PC-9 (cell line): ENCODE measurements around the gene LEFTY2. TPM values are rescaled to one million over a fixed set of nuclear protein-coding genes. Genes with fewer than 3 reads are reported as not detected.

Source experiments
- BruUV-seq: library from RNA; stranded (reverse); fragments of 400-500 nt; replicated peaks from 2 replicates; lab custom pipeline; 2021; lab: Mats Ljungman, UMichigan
- CTCF ChIA-PET: fragments of 300-600 bp; sonication (Branson Sonifier 250); formaldehyde crosslinking; loops from one replicate; lab custom pipeline; 2022; ENCODE audit warnings: antibody characterized with exemption; lab: Charles Lee
- POLR2A ChIA-PET: fragments of 300-600 bp; sonication (Branson Sonifier 250); formaldehyde crosslinking; loops from one replicate; lab custom pipeline; 2022; ENCODE audit warnings: antibody characterized with exemption; ENCODE audit not compliant: unreplicated experiment; lab: Charles Lee
- DNase-seq, 2 experiments: peaks; one replicate each; pipeline versions ENCODE4 v3.0.0 to v3.0.0-alpha.2; 2015 to 2022; ENCODE audit warnings: mixed read lengths in 1 of 2
- H2AFZ ChIP-seq: fragments of 200-600 bp; sonication (generic); 2 replicates; pipeline ENCODE4 v1.8.1; 2017; ENCODE audit warnings: antibody characterized with exemption
- H3F3A ChIP-seq: fragments of 200-600 bp; sonication (generic); 2 replicates; pipeline ENCODE4 v1.8.1; 2017; ENCODE audit warnings: antibody characterized with exemption, mild to moderate bottlenecking, low read depth; ENCODE audit not compliant: insufficient read depth
- H3K27ac ChIP-seq: fragments of 200-600 bp; sonication (generic); 2 replicates; pipeline ENCODE4 v1.6.1; 2016; ENCODE audit warnings: mixed run types
- H3K27me3 ChIP-seq: fragments of 200-600 bp; sonication (generic); 2 replicates; pipeline ENCODE4 v1.6.1; 2016; ENCODE audit warnings: low read depth, mixed run types; ENCODE audit not compliant: insufficient read depth
- H3K36me3 ChIP-seq: fragments of 200-600 bp; sonication (generic); 2 replicates; pipeline ENCODE4 v1.6.1; 2016; ENCODE audit warnings: low read depth, mixed run types
- H3K4me1 ChIP-seq: fragments of 200-600 bp; sonication (generic); replicated peaks from 2 replicates; pipeline ENCODE4 v1.6.1; 2016; ENCODE audit warnings: mixed run types; ENCODE audit not compliant: insufficient read depth
- H3K4me2 ChIP-seq: fragments of 200-600 bp; sonication (generic); 2 replicates; pipeline ENCODE4 v1.6.1; 2017; ENCODE audit warnings: mixed run types
- H3K4me3 ChIP-seq: fragments of 200-600 bp; sonication (generic); 2 replicates; pipeline ENCODE4 v1.6.1; 2016; ENCODE audit warnings: mixed run types
- H3K79me2 ChIP-seq: fragments of 200-600 bp; sonication (generic); 2 replicates; pipeline ENCODE4 v1.6.1; 2017; ENCODE audit warnings: low read depth, mixed run types
- H3K9me2 ChIP-seq: fragments of 200-600 bp; sonication (generic); 2 replicates; pipeline ENCODE4 v1.8.1; 2017; ENCODE audit warnings: mild to moderate bottlenecking; ENCODE audit not compliant: insufficient read depth
- H3K9me3 ChIP-seq: fragments of 200-600 bp; sonication (generic); 2 replicates; pipeline ENCODE4 v1.8.1; 2016; ENCODE audit warnings: low read depth; ENCODE audit not compliant: insufficient read depth
- H4K20me1 ChIP-seq: fragments of 200-600 bp; sonication (generic); 2 replicates; pipeline ENCODE4 v1.8.1; 2017; ENCODE audit not compliant: insufficient read depth
- EZH2 ChIP-seq: fragments of 200-600 bp; sonication (generic); IDR thresholded peaks from 2 replicates; pipeline ENCODE4 v1.8.0; 2017; ENCODE audit warnings: antibody characterized with exemption, low read depth
- intact Hi-C: fragments of 100-400 bp; cut with micrococcal nuclease; formaldehyde crosslinking; loops from one replicate; pipeline ENCODE4 v1.10.0; 2022; ENCODE audit not compliant: unreplicated experiment
- total RNA-seq: library from RNA; stranded (reverse); gene quantifications from 2 replicates; pipeline ENCODE4 v1.2.3, GENCODE V29; 2021
- TF ChIP-seq, protein P1 (sequence below): fragments of 200-600 bp; sonication (generic); conservative IDR thresholded peaks from 2 replicates; pipeline ENCODE4 v1.6.1; 2017; ENCODE audit warnings: mixed run types, antibody characterized with exemption, mild to moderate bottlenecking, moderate library complexity

Gene LEFTY2
- total RNA-seq, 1 experiment from 2014 or later: not detected

DNA sequence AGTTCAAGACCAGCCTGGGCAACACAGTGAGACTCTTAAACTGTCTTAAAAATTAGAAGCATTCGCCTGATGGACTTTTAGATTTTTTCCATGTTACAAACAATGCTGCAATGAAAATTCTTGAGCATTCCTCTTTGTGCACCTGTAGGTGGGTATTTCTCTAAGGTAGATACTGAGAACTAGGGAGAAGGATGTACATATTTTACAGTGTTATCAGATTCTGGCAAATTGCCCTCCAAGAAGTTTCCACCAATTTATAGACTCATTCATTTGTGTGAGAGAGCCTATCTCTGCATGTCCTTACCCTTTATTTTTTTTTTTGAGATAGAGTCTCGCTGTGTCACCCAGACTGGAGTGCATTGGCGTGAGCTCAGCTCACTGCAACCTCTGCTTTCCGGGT is 12.3 kb upstream of the LEFTY2 start:
- DNase-seq: peak in 1 of 2 experiments; percentile 51
- no peaks in the 10 kb centered on the region for H3K4me1 ChIP-seq
- H3K79me2 ChIP-seq: no peaks in the 10 kb centered on the region
- no peaks in the 10 kb centered on the region for H3K9me3 ChIP-seq
- no TSS peak for BruUV-seq
- H4K20me1 ChIP-seq: no peaks in the 10 kb centered on the region
- TF ChIP-seq EZH2: no peak
- TF ChIP-seq, protein P1, sequence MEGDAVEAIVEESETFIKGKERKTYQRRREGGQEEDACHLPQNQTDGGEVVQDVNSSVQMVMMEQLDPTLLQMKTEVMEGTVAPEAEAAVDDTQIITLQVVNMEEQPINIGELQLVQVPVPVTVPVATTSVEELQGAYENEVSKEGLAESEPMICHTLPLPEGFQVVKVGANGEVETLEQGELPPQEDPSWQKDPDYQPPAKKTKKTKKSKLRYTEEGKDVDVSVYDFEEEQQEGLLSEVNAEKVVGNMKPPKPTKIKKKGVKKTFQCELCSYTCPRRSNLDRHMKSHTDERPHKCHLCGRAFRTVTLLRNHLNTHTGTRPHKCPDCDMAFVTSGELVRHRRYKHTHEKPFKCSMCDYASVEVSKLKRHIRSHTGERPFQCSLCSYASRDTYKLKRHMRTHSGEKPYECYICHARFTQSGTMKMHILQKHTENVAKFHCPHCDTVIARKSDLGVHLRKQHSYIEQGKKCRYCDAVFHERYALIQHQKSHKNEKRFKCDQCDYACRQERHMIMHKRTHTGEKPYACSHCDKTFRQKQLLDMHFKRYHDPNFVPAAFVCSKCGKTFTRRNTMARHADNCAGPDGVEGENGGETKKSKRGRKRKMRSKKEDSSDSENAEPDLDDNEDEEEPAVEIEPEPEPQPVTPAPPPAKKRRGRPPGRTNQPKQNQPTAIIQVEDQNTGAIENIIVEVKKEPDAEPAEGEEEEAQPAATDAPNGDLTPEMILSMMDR: no peak
- H3K9me2 ChIP-seq: no peaks in the 10 kb centered on the region
- 0 out of 2 replicates have a peak, but pooled peaks cover 6% of the 10 kb centered on the region for H3F3A ChIP-seq
- ChIA-PET CTCF (no interaction called here), POLR2A (no interaction called here)
- intact Hi-C loops: no loop called here
- H3K27me3 ChIP-seq: no peaks in the 10 kb centered on the region
- no peak overlapping the region for H3K4me3 ChIP-seq
- no peak overlapping the region for H3K27ac ChIP-seq
- no peaks in the 10 kb centered on the region for H3K36me3 ChIP-seq
- no peak overlapping the region for H3K4me2 ChIP-seq
- no peak overlapping the region for H2AFZ ChIP-seq

DNA sequence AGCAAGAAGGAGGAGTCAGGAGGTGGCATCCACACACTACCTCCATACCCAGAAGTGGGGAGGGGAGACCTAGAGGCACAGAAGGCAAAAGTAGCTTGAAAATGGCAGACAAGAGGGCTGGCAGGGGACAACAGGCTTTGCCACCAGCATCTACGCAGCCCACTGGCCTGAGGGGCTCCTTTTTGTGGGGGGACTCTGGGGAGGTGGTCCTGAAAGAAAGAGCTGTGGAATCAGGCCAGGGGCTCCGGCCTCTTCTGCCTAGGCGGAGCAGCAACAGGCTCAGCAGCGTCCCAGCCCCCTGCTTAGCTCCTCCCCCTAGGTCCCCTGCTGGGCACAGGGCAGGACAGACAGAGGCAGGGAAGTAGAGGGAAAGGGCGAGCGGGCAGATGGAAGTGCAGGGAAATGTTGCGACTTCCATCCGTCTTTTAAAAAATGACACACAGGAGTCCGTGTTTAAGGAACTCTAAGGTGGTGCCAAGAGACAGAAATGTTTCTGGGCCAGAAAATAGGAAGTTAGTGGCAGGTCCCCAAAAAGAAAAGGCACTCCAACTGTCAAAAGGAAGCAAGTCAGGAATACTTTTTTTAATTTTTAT is 10.0 kb upstream of the LEFTY2 start:
- Histone ChIP-seq H2AFZ (no peak overlapping the region), H3K4me1 (no peaks in the 10 kb centered on the region), H3K9me3 (no peaks in the 10 kb centered on the region), H3K27ac (no peak overlapping the region), H3K36me3 (no peaks in the 10 kb centered on the region), H4K20me1 (no peaks in the 10 kb centered on the region), H3K79me2 (no peaks in the 10 kb centered on the region), H3F3A (0 out of 2 replicates have a peak, but pooled peaks cover 6% of the 10 kb centered on the region), H3K4me2 (no peak overlapping the region), H3K27me3 (0 out of 2 replicates have a peak, but pooled peaks cover 2% of the 10 kb centered on the region), H3K9me2 (no peaks in the 10 kb centered on the region), H3K4me3 (no peak overlapping the region)
- no TSS peak for BruUV-seq
- TF ChIP-seq, protein P1: no peak
- TF ChIP-seq EZH2: no peak
- intact Hi-C loops: no loop called here
- CTCF ChIA-PET: interaction anchor here (0.7 kb wide), 1 partner anchor 117 kb away, joined by 3 read pairs; no protein-coding TSS in a partner anchor
- POLR2A ChIA-PET: no interaction called here
- DNase-seq: no peak

DNA sequence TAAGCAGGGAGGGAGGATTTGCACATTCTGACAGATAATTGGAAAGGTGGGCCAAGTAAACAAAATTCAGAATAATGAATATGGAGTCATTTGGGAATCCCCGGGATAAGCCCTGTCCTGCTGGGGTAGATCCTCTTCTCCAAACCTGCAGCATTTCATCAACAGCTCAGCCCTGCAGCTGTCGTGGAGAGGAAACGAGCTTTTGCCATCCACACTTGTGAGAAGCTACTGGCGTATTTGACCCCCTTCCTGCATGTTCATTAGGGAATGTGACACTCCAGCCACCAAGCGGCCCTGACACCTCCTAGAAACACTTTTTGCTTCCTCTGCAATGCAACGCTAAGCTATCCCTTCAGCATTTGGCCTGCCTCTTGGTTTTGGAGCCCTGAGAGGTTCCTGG is 8.0 kb upstream of the LEFTY2 start:
- no peak overlapping the region for H2AFZ ChIP-seq
- 0 out of 2 replicates have a peak, but pooled peaks cover 6% of the 10 kb centered on the region for H3F3A ChIP-seq
- no peaks in the 10 kb centered on the region for H3K4me1 ChIP-seq
- no peaks in the 10 kb centered on the region for H4K20me1 ChIP-seq
- intact Hi-C loops: no loop called here
- H3K36me3 ChIP-seq: no peaks in the 10 kb centered on the region
- no peak for TF ChIP-seq EZH2
- TF ChIP-seq, protein P1: no peak
- H3K9me3 ChIP-seq: no peaks in the 10 kb centered on the region
- H3K27ac ChIP-seq: no peak overlapping the region
- no peak overlapping the region for H3K4me3 ChIP-seq
- no peaks in the 10 kb centered on the region for H3K79me2 ChIP-seq
- CTCF ChIA-PET: no interaction called here
- H3K4me2 ChIP-seq: no peak overlapping the region
- H3K27me3 ChIP-seq: 0 out of 2 replicates have a peak, but pooled peaks cover 2% of the 10 kb centered on the region
- H3K9me2 ChIP-seq: no peaks in the 10 kb centered on the region
- no peak for DNase-seq
- no TSS peak for BruUV-seq
- POLR2A ChIA-PET: no interaction called here
